ENCODE measurements around the gene NAA16.
"Not testable (repeated sequence)": the region's sequence is repeated elsewhere in the genome, so short reads cannot be mapped to it uniquely, and the experiment has no call there.

Gene NAA16

GRCh38 chr13:41352935-41353840 is 42.1 kb downstream of the NAA16 start:
- in situ Hi-C loops (cut with MboI; ENCODE audit: low sequenced_read_pairs, unreplicated experiment), result no loop called here
- TF ChIP-seq, protein P1, sequence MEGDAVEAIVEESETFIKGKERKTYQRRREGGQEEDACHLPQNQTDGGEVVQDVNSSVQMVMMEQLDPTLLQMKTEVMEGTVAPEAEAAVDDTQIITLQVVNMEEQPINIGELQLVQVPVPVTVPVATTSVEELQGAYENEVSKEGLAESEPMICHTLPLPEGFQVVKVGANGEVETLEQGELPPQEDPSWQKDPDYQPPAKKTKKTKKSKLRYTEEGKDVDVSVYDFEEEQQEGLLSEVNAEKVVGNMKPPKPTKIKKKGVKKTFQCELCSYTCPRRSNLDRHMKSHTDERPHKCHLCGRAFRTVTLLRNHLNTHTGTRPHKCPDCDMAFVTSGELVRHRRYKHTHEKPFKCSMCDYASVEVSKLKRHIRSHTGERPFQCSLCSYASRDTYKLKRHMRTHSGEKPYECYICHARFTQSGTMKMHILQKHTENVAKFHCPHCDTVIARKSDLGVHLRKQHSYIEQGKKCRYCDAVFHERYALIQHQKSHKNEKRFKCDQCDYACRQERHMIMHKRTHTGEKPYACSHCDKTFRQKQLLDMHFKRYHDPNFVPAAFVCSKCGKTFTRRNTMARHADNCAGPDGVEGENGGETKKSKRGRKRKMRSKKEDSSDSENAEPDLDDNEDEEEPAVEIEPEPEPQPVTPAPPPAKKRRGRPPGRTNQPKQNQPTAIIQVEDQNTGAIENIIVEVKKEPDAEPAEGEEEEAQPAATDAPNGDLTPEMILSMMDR (IDR thresholded peaks at IDR 0.05; ENCODE audit: borderline replicate concordance, control extremely low read depth, extremely low read depth, insufficient read depth, missing control alignments), result peak; percentile 67
- DNase-seq (ENCODE audit: low spot score), result peak; percentile 66

DNA sequence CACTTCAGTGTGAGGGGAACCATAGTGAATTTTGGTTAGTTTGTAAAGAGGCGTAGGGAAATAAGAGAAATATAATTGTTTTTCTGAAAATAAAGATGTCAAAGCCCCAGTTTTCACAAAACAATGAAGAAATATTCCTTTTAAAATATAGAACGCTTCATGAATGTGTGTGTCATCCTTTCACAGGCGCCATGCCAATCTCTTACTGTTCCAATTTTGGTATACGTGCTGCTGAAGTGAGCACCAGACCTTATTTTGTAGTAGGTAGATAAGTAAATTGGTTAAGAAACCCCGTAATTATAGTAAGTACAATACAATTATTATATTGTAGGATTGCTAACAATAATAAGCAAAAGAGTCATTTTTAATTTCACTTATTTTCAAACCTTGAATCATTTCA is 43.3 kb downstream of the NAA16 start:
- TF ChIP-seq, protein P1 (IDR thresholded peaks at IDR 0.05; ENCODE audit: borderline replicate concordance, control extremely low read depth, extremely low read depth, insufficient read depth, missing control alignments), result no peak
- in situ Hi-C loops (cut with MboI; ENCODE audit: low sequenced_read_pairs, unreplicated experiment), result no loop called here
- DNase-seq (ENCODE audit: low spot score), result no peak

GRCh38 chr13:41356385-41356648 is 45.2 kb downstream of the NAA16 start:
- DNase-seq (ENCODE audit: low spot score); in situ Hi-C loops (cut with MboI; ENCODE audit: low sequenced_read_pairs, unreplicated experiment): not testable (repeated sequence)

DNA sequence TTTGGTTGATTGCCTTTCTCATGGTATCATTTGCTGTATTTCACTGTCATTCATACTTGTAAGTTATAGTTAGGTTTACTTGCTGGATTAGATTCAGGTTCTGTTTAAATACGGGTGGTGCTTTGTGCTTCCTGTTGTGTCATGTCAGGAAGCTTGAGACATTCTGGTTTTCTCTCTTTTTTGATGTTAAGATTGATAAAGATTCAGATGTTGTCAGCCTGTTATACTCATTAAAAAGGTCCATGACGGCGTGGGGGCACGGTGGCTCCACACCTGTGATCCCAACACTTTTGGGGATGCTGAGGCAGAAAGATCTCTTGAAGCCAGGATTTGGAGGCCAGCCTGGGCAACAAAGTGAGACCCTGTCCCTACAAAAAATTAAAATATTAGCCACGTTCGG is 45.7 kb downstream of the NAA16 start:
- DNase-seq (ENCODE audit: low spot score), result no peak
- in situ Hi-C loops (cut with MboI; ENCODE audit: low sequenced_read_pairs, unreplicated experiment), result no loop called here
- TF ChIP-seq, protein P1 (IDR thresholded peaks at IDR 0.05; ENCODE audit: borderline replicate concordance, control extremely low read depth, extremely low read depth, insufficient read depth, missing control alignments), result no peak

DNA sequence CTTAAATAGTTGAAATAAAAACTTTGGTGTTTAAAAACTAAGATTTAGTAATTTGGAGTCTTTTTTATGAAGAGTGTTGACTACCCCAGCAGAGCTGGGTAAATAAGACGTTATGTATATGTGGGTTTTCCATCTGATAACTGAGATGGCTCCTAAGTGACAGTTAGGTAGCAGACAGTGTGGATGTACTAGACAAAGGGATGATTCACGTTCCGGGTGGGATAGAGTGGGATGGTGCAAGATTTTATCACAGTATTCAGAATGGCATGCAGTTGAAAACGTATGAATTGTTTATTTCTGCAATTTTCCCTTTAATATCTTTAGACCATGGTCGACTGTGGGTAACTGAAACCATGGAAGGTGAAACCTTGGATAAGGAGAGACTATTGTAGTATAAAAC is 50.4 kb downstream of the NAA16 start:
- TF ChIP-seq, protein P1 (IDR thresholded peaks at IDR 0.05; ENCODE audit: borderline replicate concordance, control extremely low read depth, extremely low read depth, insufficient read depth, missing control alignments), result no peak
- in situ Hi-C loops (cut with MboI; ENCODE audit: low sequenced_read_pairs, unreplicated experiment), result no loop called here
- no peak for DNase-seq (ENCODE audit: low spot score)

DNA sequence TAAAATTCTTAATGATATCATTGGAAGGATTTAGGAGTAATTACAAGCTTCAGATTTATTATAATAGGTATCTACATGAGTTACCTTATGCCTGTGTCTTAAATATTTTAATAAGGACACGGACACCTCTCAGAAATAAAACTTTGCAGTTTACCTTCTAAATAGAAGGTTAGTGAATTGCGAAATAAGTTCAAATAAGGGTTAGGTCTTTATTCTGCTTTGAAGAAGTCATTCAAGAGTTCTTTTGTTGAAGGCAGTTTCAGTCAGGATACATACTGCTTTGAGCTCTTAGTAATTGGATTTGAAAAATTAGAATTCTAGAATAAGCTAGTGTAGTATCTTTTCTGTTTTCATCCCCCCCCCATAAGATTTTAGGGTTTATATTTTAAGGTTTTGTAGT is 53.0 kb downstream of the NAA16 start:
- in situ Hi-C loops (cut with MboI; ENCODE audit: low sequenced_read_pairs, unreplicated experiment), result no loop called here
- TF ChIP-seq, protein P1 (IDR thresholded peaks at IDR 0.05; ENCODE audit: borderline replicate concordance, control extremely low read depth, extremely low read depth, insufficient read depth, missing control alignments), result no peak
- DNase-seq (ENCODE audit: low spot score), result no peak

- TF ChIP-seq, protein P1 (IDR thresholded peaks at IDR 0.05; ENCODE audit: borderline replicate concordance, control extremely low read depth, extremely low read depth, insufficient read depth, missing control alignments), result no peak
- DNase-seq (ENCODE audit: low spot score), result no peak
- in situ Hi-C loops (cut with MboI; ENCODE audit: low sequenced_read_pairs, unreplicated experiment), result no loop called here
These were observed 54.6 kb downstream of the NAA16 start for GRCh38 chr13:41365631-41366030.

All from GM13976 (cell line).